DMS114 treated with DMSO at 0.1 percent for 48 hours (cell line): Measurements from ENCODE around the gene DMD.
"Not testable (repeated sequence)": the region's sequence is repeated elsewhere in the genome, so short reads cannot be mapped to it uniquely, and the experiment has no call there.

ENCODE experiments used
- DNase-seq: peaks from one replicate; lab custom pipeline; 2025; ENCODE audit not compliant: unreplicated experiment; lab: John Stamatoyannopoulos, UW

DMD gene

GRCh38 chrX:33156152-33156726, 55.1 kb downstream of the DMD start:
- DNase-seq, result no peak

GRCh38 chrX:33149580-33149979, 61.8 kb downstream of the DMD start:
- DNase-seq, result no peak

GRCh38 chrX:33149085-33149484, 62.3 kb downstream of the DMD start:
- no peak for DNase-seq

DNA sequence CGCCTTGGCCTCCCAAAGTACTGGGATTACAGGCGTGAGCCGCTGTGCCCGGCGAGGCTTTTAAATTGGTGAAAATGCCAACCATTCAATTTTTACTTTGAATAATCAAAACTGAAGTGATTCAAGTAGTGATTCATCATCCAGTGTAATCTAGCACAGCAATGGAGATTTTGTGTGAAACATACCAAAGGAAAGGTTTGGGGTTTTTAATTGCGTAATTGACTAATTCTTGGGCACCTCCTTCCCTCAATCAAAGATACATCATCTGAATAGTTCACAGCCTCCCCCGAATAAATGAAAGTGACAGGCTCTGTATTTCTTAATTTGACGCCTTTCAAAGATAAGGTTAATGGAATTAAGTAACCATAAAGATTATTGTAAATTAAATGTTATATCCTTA, 69.0 kb downstream of the DMD start:
- no peak for DNase-seq

- no peak for DNase-seq
Measured at GRCh38 chrX:33138677-33139249, 72.6 kb downstream of the DMD start.

DNA sequence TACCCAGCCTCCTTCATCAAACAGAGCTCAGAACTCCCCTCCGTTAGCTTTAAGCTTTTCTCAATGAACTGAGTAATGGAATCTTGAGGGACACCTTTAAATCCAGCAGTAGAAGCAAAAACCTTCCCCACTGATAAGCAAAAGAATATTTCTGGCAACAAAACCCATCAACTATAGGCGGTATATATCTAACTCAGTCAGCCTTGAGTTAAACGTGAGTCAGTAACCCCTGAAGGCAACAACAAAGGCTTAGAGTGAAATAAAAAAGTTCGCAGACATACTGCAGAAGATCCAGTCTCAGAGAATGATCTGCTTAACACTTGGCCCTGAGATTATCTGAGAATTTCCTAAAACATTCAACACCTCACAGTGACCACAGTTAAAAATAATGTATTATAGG, 77.2 kb downstream of the DMD start:
- no peak for DNase-seq

GRCh38 chrX:33133320-33133719, 78.0 kb downstream of the DMD start:
- DNase-seq, result no peak

DNA sequence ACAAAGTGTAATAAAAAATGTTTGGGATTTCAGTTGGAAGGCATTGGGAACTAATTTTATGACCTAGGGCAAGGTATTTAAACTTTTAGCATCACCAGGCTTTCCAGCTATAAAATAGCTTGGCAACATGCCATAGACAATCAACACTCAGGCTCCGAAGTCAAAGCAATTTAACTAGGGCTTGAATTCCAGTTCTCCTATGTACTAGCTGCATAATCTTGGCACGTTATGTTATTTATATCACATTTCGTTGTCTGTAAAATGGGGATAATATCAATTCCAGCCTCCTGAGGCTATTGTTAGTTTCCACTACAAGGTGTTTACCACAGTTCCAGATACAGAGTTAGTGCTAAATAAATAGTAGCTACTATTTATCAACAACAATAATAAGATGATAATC, 78.8 kb downstream of the DMD start:
- DNase-seq, result no peak

DNA sequence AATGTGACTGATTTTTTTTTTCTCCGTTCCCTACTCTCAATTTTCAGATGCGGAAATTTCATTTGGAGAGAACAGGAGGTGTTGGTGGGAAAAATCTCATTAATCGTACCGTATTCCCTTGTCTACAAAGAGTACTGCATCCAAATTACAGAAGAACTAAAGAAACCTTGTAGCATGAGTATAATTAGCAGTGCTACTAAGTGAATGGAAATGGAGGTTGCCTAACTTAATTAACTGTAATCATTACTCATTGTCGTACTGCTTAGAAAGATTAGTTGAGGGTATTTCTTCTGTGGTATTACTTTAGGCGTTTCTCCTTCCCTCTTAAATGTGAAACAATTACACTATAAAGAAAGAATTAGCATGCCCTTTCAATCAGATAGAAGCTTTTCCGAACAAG, 81.7 kb downstream of the DMD start:
- DNase-seq, result no peak

- no peak for DNase-seq
Measured at GRCh38 chrX:33128048-33128805, 83.1 kb downstream of the DMD start.

GRCh38 chrX:33126469-33126868, 84.9 kb downstream of the DMD start:
- DNase-seq, result no peak

DNA sequence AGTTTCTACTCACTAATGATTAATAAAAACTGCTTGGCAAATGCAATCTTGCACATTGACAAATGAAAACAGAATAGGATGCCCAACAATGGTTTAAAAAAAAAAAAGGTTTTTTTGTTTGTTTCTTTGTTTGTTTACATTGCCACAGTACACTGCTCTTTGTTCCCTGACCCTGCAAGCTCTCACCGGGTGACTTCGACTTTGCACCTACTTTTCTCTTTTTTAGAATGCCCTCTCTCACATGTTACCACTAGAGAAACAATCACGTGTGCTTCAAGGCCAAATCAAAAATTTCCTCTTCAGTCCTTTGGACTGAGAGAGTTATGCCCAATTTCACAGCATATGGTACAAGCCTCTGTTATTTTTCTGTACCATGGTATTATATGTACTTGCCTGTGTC, 101.5 kb downstream of the DMD start:
- no peak for DNase-seq

GRCh38 chrX:33106737-33107136, 104.6 kb downstream of the DMD start:
- DNase-seq, result no peak

- no peak for DNase-seq
Measured at GRCh38 chrX:33095079-33095478, 116.3 kb downstream of the DMD start.

DNA sequence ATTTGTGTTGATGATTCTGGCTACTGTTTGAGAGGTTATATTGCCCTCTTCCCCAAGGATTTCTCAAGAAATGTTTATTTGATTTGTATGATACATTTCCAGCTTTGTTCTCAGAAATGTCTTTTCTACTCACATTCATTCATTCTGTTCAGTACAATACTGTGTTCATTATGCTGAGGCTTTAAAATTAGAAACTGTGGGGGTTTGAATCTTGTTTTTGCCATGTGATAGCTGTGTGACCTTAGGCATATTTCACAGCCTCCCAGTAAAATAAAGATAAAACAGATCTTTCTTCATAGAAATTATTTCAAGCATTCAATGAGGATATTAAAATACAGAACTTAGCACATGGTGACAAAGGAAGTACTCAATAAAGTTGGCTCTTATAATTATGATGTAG, 123.9 kb downstream of the DMD start:
- DNase-seq, result no peak

- no peak for DNase-seq
Measured at GRCh38 chrX:33086886-33087285, 124.5 kb downstream of the DMD start.

- DNase-seq, result no peak
Measured at GRCh38 chrX:33082371-33082770, 129.0 kb downstream of the DMD start.

DNA sequence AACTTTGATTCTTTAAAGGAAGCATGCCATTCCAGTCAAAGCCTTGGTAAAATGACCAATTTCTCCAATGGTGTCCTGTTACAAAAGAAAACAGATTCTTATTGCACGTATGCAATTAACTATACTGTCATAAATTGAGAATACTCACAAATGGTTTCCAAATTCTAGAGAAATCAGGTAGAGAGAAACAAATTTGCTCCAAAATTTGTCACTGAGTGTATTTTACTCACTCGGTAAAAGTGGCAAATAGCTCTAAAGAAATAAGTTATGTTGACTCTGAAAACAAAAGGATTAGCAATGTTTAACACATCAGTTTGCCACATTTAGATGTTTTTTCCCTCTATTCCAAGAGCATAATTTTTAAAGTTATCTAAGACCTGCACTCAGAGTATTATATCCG, 133.1 kb downstream of the DMD start:
- no peak for DNase-seq

DNA sequence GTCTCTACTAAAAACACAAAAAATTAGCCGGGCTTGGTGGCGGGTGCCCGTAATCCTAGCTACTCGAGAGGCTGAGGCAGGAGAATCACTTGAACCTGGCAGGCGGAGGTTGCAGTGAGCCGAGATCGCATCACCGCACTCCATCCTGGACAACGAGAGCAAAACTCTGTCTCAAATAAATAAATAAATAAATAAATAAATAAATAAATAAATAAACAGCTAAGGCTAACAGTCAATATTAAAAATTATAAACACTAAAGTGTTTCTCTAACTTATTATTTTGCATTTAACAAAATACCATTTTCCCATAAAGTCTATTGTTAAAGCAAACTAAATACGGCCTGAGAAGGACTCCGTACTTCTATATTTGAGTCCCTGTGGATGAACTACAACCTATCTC, 137.7 kb downstream of the DMD start:
- not testable (repeated sequence) for DNase-seq

DNA sequence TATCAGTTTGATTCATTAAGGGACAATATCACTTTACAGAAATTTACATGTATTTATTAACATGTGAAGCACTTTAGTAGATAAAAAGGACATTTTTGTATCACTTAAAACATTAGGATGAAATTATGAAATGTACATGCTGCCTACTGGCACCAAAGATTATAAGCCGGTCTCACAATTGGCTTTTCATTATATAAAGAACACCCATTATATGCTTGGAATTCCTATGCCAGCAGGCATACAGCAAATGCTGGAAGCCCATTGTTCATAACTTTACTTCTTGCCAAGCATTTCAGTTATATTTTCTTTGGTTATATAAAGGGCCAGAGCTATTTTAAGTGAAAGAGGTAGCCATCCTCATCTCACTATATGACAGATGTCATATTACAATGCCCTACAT, 145.9 kb downstream of the DMD start:
- no peak for DNase-seq

GRCh38 chrX:33062041-33062440, 149.3 kb downstream of the DMD start:
- no peak for DNase-seq

DNA sequence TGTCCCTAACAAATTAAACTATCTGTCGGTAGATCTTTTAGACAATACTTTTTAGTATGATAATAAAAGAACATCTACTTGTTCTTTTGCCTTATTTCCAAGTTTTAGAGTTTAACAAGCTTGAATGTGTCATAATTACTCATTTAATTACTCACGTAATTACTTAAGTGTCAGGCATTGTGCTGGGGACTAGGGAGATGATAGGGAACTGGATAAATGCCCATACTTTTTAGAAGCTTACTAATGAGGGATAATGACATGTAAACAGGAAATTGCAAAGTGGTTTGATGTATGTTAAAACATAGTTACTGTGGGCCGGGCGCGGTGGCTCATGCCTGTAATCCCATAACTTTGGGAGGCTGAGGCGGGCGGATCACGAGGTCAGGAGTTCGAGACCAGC, 158.3 kb downstream of the DMD start:
- no peak for DNase-seq

- DNase-seq, result no peak
Measured at GRCh38 chrX:33045882-33046281, 165.5 kb downstream of the DMD start.
